Measurements from ENCODE around the gene EPM2AIP1.
"Not testable (repeated sequence)": the region's sequence is repeated elsewhere in the genome, so short reads cannot be mapped to it uniquely, and the experiment has no call there.

The EPM2AIP1 gene

DNA sequence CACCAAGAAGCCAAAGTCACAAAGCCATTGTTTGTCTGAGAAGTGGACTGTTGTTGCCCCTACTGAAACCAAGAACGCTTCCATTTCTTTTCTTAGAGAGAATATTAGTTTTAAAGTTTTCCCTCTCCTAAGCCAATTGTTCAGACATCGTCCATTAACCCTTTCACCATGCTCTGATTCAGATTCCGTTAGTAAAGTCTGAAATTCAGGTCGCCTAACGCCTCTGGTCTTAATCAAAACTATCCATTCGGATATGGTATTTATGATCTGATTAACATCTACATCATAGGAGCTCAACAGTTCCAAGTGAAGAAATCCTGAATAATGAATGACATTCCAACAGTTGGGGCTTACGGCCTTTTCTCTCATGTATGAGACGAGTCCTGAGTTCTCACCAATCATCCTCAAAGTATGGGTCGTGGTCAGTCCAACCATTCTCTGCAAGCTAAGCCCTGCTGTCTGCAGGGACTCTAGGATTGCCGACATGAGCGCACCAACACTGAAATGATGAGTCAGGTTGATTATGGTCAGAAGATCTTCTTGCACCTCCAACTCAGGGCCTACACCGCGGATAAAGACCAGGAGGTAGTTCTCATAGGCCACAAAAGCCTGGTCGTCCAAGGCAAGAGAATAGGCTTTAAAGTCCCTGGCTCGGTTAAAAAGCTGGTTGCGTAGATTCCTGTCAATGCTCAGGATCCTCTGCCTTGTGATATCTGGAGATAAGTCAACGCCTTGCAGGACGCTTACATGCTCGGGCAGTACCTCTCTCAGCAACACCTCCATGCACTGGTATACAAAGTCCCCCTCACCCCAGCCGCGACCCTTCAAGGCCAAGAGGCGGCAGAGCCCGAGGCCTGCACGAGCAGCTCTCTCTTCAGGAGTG, 767 bp downstream of the EPM2AIP1 start:
- DNase-seq: no peak

DNA sequence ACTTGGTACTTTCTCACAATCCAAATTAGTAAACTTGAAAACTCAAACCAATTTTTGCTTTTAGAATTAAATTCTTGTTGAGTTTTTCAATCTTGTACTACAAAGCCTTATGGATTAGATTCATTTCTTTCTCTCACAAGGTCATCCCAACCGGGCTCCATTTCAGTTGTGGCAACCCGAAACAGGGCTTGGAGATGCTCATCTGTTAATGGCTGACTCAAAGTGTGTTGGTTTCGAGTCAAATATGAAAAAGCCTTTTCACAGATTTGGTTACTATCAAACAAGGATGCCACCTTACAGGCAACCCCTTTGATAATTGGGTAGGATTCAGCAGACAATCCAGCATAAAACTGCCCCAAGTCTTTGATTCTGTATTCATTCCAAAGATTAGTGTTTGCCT, 1.8 kb downstream of the EPM2AIP1 start:
- peak; percentile 7 for DNase-seq

DNA sequence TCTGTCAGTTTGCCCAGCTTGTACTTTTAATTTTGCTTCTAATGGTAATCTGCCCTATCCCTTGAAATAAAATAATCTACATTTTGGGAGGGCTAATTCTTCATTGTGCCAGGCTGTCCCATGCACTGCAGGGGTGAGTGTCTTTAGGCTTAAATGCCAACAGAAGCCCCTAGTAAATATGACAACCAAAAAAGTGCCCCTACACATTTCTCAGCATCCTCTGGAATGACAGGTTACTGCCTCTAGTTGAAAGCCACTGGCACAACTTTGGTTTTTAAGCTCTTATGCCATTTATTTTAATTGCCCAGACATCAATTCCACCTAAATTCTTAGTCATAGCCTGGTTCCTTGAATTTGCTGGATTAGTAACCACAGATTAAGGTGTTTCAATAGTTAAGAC, 3.4 kb downstream of the EPM2AIP1 start:
- no peak for DNase-seq

DNA sequence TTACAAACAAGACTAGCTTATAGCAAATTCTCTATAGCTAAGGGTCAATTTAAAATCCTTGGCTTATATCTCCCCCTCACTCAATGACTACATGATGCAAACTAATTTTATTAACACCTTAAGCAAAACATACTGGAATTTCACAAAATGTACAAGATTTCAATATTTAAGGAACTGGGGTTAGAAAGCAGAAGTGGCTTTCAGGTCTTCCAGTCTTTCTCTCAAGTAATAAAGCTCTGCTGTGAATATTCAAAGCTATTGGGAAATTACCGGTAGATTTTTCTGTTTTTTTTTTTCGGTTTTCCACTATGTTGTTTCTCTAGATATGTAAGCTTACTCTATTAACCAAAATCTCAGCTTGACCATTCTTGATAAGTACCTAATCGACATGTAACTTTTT, 3.9 kb downstream of the EPM2AIP1 start:
- no peak for DNase-seq

DNA sequence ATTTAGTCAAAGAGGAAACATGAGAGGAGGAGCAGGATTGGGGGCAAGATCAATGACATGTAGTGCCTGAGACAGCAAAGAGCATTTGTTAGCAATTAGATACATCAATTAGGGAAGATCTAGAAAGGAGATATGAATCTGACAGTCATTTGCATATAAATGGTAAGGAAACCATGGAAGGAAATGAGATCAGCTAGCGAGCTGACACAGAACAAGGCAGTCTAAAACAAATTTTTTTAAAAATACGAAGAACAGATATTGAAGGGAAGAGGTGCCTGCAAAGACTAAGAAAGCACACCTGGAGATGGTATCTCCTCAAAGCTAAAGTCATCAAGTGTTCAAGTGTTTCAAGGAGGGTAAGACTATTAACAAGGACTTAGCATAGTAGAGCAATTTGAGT, 4.6 kb downstream of the EPM2AIP1 start:
- DNase-seq: no peak

DNA sequence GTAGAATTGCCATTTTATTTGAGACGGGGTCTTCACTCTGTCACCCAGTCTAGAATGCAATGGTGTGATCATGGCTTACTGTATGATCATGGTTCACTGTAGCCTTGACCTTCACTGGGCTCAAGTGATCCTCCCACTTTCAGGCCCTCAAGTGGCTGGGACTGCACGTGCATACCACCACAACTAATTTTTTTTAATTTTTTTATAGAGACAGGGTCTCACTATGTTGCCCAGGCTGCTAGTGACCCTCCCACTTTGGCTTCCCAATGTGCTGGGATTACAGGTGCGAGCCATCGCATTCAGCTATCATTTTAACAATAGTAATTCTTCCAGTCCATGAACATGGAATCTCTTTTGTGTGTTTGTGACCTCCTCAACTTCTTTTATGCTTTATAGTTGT, 11.9 kb downstream of the EPM2AIP1 start:
- DNase-seq: no peak

DNA sequence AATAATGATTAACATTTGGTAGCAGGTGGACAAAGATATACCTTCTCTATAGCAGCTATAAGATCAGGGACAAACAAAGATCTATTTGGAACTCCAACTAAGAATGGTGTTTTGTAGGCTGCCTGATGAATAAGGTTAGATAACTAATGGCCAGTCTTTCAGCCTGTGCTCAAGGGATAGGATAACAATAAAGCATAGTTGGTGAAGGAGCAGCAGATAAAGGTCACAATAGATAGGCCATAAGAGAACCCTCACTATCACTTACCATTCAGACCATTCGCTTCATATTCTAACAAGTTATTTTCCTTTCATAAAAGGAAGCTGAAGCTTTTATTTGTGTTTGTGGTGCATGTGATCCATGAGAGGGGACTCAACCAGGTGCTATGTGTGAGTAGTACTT, 19.8 kb downstream of the EPM2AIP1 start:
- DNase-seq: no peak

DNA sequence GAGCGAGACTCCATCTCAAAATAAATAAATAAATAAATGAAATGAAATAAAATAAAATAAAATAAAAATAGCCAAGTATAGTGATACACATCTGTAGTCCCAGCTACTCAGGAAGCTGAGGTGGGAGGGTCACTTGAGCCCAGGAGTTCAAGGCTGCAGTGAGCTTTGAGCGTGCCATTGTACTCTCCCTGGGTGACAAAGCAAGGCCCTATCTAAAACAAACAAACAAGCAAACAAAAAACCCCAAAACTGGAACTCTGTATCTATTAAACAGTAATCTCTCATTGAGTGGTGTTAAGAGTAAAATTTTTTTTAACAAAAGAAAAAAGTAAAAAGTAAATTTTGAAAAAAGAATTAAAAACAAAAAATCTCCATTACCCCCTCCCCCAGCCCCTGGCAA, 20.8 kb downstream of the EPM2AIP1 start:
- no peak for DNase-seq

DNA sequence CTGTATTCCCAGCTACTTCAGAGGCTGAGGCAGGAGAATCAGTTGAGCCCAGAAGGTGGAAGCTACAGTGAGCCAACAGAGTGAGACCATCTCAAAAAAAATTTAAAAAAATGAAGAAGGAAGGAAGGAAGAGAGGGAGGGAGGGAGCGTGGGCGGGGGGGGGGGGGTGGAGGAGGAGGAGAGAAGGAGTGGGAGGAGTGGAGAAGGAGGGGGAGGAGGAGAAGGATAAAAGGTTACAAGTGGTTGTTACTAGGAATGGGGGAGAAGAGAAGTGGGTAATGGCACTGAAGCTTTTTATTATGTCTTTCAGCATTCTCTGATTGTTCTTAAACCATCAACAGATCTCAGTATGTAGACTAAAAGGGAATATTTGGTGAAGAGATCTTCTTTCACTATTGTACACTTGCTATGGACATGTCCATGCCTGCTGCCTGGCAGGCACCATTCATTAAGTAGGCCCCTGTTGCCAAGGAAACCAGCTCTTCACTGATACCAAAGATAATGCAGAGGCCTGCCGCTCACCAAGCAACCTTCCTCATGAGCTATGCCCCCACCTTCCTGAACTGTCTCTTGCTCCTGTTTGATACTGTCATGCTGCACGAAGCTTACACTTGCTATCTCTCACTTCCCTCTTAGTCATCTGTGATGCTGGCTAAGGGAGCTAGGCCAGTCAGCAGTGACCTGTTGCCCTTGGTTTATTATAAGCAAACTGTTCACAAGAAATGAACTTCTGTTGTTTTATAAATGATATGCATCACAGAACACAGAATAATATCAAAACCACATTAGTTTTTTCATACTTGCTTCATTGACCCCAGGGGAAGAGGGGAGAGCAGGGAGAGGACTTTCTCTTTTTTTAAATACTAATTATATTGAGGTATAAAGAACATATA, 23.1 kb downstream of the EPM2AIP1 start:
- no peak for DNase-seq

DNA sequence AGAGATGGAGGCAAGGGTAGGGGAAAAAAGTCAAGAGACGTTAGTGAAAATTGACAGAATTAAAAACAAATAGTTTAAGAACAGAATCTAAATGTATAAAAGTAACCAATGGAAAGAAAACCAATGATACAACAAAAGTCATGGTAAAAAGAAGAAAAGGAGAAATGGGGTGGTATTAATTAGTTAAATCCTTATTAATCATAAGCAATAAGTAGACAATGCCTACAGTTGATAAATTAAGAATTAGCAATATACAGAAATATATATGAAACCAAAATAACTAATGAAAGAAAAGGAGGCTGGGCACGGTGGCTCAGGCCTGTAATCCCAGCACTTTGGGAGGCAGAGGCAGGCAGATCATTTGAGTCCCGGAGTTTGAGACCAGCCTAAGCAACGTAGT, 23.8 kb downstream of the EPM2AIP1 start:
- no peak for DNase-seq

DNA sequence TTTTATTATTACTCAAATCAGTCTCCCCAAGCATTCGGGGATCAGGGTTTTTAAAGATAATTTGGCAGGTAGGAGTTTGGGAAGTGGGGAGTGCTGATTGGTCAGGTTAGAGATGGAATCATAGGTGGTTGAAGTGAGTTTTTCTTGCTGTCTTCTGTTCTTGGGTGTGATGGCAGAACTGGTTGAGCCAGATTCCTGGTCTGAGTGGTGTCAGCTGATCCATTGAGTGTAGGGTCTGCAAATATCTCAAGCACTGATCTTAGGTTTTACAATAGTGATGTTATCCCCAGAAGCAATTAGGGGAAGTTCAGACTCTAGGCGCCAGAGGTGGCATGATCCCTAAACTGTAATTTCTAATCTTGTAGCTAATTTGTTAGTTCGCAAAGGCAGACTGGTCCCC, 27.5 kb downstream of the EPM2AIP1 start:
- no peak for DNase-seq

DNA sequence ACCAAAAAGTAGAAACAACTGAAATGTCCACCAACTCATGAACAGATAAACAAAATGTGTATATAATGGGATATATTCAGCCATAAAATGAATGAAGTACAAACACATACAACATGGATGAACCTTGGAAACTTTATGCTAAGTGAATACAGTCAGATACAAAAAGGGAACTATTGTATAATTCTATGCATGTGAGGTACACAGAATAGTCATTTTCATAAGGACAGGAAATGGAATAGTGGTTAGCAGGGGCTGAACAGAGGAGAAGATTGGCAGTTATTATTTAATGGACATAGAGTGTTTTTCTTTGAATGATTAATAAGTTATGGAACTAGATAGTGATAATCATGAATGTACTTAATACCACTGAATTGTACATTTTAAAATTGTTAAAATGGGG, 28.1 kb downstream of the EPM2AIP1 start:
- DNase-seq: no peak

DNA sequence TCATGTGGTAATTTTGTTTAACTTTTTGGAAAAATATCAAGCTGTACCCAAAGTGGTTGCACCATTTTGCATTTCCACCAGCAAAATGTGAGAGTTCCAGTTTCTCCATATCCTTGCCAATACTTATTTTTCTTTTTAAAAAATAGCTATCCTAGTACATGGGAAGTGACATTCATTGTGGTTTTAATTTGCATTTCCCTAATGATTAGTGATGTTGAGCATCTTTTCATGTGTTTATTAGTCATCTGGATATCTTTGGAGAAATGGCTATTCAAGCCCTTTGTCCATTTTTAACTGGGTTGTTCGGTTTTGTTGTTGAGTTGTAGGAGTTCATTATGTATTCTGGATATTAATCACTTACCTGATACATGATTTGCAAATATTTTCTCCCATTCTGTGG, 28.6 kb downstream of the EPM2AIP1 start:
- DNase-seq: no peak

DNA sequence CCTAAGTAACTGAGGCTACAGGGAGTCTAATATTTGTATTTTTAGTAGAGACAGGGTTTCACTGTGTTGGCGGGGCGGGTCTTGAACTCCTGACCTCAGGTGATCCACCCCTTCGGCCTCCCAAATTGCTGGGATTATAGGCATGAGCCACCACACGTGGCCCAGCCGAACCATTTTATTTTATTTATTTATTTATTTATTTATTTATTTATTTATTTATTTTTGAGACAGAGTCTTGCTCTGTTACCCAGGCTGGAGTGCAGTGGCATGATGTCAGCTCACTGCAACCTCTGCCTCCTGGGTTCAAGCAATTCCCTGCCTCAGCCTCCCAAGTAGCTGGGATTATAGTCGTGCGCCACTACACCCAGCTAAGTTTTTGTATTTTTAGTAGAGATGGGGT, 29.9 kb downstream of the EPM2AIP1 start:
- not testable (repeated sequence) for DNase-seq

DNA sequence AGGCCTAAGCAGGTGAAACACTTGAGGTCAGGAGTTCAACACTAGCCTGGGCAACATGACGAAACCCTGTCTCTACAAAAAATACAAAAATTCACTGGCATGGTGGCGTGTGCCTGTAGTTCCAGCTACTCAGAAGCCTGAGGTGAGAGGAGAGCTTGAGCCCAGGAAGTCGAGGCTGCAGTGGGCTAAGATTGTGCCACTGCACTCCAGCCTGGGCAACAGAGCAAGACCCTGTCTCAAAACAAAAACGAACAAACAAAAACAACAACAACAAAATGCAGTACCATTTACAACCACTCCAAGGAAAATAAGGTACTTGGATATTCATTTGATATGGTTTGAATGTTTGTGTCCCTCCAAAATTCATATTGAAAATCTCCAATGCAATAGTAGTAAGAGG, 32.4 kb downstream of the EPM2AIP1 start:
- DNase-seq: no peak

DNA sequence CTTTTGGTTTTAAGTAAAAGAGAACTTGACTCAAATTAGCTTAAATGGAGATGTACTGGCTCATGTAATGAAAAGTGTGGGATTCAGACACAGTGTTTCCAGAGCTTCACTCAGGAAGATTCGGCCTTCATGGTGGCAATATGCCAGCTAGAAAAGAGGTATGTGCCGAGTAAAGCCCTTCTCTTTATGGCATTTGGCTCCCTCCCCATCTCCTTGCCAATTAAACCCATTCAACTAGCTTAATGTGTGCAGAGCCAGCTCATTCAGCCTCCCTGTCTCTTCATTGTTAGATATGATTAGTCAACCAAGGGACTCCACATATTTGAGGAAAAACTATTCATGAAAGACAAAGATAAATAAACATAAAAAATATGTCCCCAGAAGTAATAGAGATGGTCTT, 33.1 kb downstream of the EPM2AIP1 start:
- no peak for DNase-seq

DNA sequence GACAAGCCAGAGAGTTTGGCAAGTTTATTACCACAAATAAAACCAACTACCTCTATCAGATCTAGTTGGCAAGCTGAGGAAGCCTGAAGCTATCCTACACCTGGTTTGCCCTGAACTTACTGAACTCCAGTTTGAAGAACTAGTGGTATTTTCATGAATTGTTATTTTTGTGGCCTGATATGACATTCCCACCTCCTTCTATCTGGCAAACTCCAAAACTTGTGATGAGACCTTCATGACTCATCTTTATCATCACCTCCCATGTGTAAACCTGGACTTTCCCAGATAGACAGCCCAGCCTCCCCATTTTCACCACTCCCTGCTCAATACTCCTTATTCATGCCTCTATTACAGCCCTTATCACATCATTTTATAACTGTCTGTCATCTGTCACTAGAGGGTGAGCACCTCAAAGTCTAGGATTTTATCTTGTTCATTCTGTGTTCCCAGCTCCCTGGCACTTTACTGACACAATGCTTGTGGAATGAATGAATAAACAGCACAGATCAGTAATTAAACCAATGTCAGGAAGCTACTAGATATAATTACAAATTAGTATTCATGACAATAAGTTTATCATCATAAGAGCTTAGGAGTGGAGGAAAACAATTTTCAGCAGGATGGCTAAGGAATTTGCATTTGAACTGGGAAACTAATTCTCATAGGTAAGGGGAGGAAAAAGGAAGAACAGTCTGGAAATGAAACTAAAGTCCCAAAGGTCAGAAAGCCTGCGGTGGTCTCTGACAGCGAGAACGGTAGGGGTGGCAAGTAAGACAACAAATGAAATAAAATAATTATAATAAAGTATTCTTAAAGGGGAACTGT, 34.9 kb downstream of the EPM2AIP1 start:
- DNase-seq: no peak

DNA sequence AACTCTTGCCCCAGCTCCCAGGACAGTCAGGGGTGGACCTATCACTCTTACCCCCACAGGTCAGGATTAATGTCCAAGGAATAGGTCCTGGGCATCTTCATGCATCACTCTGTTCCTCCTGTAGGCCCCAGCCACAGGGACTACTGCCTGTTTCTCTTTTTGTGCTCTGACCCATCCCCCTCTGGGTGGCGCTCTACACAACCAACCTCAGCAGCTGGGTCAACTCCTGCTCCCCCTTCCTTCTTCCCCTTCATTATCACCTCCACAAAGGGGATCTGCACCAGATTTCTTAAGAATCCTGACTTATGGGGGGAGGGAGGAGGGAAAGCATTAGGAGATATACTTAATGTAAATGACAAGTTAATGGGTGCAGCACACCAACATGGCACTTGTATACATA, 35.9 kb downstream of the EPM2AIP1 start:
- no peak for DNase-seq

DNA sequence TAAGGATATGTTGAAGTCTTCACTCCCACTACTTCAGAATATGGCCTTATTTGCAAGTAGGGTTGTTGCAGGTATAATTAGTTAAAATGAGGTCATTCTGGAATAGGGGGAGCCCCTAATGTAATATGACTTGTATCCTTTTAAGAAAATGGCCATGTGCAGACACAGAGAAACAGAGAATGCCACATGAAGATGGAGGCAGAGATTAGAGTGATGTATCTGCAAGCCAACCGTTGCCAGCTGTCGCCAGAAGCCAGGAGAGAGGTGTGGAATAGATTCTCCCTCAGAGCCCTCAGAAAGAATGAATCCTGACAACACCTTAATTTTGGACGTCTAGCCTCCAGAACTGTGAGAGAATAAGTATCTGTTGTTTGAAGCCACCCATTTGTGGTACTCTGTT, 36.8 kb downstream of the EPM2AIP1 start:
- DNase-seq: no peak

DNA sequence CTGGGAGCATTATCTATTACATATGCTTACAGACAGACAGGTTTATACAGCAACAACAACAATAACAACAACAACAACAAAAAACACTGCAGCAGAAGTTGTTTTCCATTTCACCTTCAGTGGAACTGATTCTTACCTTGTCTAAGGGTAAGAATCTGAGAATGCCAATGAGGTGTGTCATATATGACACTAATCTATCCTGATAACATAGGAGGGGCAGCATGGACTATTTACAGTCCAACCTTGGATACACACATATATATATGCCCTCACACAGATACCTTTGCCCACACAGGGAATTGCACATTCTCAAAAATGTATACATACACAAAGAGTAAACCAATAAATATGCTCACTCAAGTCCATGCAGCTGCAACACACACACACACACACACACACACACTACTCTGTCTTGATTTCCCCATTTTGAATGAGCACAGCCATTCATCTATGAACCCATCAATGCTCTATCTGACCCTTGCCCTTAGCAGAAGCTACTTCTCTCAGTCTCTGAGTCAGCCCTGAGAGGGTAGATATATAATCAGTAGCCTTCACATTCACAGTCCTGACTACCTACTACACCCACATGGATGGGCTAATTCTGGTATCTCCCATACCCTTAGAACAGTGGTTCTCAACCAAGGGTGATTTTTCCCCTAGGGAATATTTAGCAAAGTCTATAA, 38.3 kb downstream of the EPM2AIP1 start:
- no peak for DNase-seq

DNA sequence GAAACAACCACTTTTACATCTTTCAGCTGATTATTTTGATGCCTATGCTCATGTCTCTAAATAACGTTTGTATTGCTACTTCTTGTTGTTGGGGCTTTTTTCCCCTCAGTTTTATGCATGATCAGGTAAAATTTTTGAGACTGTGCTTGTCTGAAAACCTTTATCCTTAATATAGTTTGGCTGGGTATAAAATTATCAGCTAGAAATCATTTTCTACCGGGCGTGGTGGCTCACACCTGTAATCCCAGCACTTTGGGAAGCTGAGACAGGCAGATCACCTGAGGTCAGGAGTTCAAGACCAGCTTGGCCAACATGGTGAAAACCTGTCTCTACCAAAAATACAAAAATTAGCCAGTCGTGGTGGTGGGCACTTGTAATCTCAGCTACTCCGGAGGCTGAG, 45.1 kb downstream of the EPM2AIP1 start:
- not testable (repeated sequence) for DNase-seq

DNA sequence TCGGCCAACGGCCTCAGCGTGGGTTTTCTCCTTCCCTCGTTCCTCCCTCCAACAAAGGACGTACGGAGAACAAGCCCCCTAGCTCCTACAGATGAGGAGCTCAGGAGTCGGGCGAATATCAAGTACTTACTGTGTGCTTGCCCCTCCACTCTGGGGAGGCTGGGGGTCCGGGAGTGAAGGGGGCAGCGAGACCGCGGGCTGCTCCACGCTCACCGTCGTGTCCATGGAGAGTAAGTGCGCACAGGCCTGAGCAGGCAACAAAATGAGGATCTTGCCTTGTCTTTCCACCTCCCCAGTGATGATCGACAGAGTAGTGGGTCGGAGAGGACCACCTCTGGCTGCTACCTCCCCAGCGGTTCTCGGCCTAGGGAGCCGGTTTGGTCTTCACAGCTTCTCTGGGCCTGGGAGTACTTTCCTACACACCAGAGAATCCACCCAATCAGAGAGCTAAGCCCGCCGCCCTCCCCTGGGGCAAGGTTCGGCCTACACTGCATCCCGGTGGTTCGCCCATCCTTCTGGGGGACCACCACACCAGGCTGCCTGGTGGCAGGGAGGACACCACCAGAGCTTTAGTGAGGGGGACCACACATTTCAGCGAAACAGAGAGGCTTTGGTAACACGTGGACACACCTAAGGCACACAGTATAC, 47.5 kb downstream of the EPM2AIP1 start:
- DNase-seq: no peak

Data from stimulated activated CD4-positive, alpha-beta T cell treated with anti-CD3 and anti-CD28 coated beads, Interleukin-12 subunit alpha, Interleukin-12 subunit beta, amount 100 ng/mL, for 4 hours (primary cell).